ENCODE results near the gene RIOK3. TPM values are rescaled to one million over a fixed set of nuclear protein-coding genes. Genes with fewer than 3 reads are reported as not detected.

Gene RIOK3
- total and polyA plus RNA-seq, 2 of the 4 experiments (the other 2 are of a cell fraction): 21.5 to 38.9 TPM

GRCh38 chr18:23406271-23406787, 46.8 kb upstream of the RIOK3 start:
- no peaks in the 10 kb centered on the region for H3K9me3 ChIP-seq (ENCODE audit: control insufficient read depth, insufficient read depth, low read length)
- intact Hi-C loops (cut with micrococcal nuclease) (no loop called here), in situ Hi-C loops (cut with MboI; ENCODE audit: low sequenced_read_pairs) (no loop called here), dilution Hi-C loops (cut with HindIII; ENCODE audit: low sequenced_read_pairs, unreplicated experiment) (no loop called here)
- ATAC-seq (ENCODE audit: low read depth): peak; percentile 63; the same call in 1 of the 2 replicates
- no peak overlapping the region for H2AFZ ChIP-seq (replicated peaks; ENCODE audit: low read length, poor library complexity)
- peaks cover 5% of the 10 kb centered on the region for H3K9me1 ChIP-seq (ENCODE audit: insufficient read depth, low read length)
- no peak overlapping the region for H2BK5ac ChIP-seq (ENCODE audit: low read depth, low read length, poor library complexity, severe bottlenecking)
- H4K20me1 ChIP-seq (ENCODE audit: insufficient read depth, low read length): no peaks in the 10 kb centered on the region
- POLR2A ChIA-PET (ENCODE audit: unreplicated experiment): interaction anchor here (0.6 kb wide), 1 partner anchor 164 kb away, joined by 5 read pairs; no protein-coding TSS in a partner anchor
- no peak overlapping the region for H2AK9ac ChIP-seq (replicated peaks; ENCODE audit: low read depth, low read length, poor library complexity)
- no peak overlapping the region for H3K18ac ChIP-seq (ENCODE audit: low read depth, low read length)
- no peak overlapping the region for H4K5ac ChIP-seq (ENCODE audit: low read depth, low read length)
- no peak overlapping the region for H3K27ac ChIP-seq (ENCODE audit: insufficient read depth, low read length)
- no peak overlapping the region for H3K4me3 ChIP-seq (ENCODE audit: insufficient read depth, low read depth, low read length)
- CTCF ChIA-PET: no interaction called here
- no TSS peak for BruUV-seq (replicated peaks)
- TF ChIP-seq MAFK (IDR thresholded peaks at IDR 0.05; ENCODE audit: low read depth, low read length): no peak
- TF ChIP-seq RAD21 (IDR thresholded peaks at IDR 0.05; ENCODE audit: low read length): no peak
- TF ChIP-seq MAZ (IDR thresholded peaks at IDR 0.05; ENCODE audit: borderline replicate concordance, low read depth, low read length): no peak
- TF ChIP-seq CEBPB (IDR thresholded peaks at IDR 0.05; ENCODE audit: low read depth, low read length): no peak
- TF ChIP-seq NFE2L2 (IDR thresholded peaks at IDR 0.05; ENCODE audit: low read depth, low read length): no peak
- TF ChIP-seq SMC3 (IDR thresholded peaks at IDR 0.05; ENCODE audit: low read depth, low read length): no peak
- no peak for TF ChIP-seq CTCF (conservative IDR thresholded peaks at IDR 0.05; ENCODE audit: low read depth, low read length)
- TF ChIP-seq POLR2A (IDR thresholded peaks at IDR 0.05; ENCODE audit: low read depth, low read length): no peak
- no peak for TF ChIP-seq RFX5 (IDR thresholded peaks at IDR 0.05; ENCODE audit: low read depth, low read length)
- TF ChIP-seq MXI1 (IDR thresholded peaks at IDR 0.05; ENCODE audit: borderline replicate concordance, low read depth, low read length): no peak
- no peak for TF ChIP-seq USF2 (IDR thresholded peaks at IDR 0.05; ENCODE audit: low read depth, low read length)
- TF ChIP-seq BHLHE40 (IDR thresholded peaks at IDR 0.05; ENCODE audit: low read depth, low read length): no peak
- no peak for TF ChIP-seq RCOR1 (IDR thresholded peaks at IDR 0.05; ENCODE audit: insufficient replicate concordance, low read length)
- no peak for TF ChIP-seq ELK1 (IDR thresholded peaks at IDR 0.05; ENCODE audit: borderline replicate concordance, low read depth, low read length)
- no peak for TF ChIP-seq CHD1 (IDR thresholded peaks at IDR 0.05; ENCODE audit: low read depth, low read length)
- TF ChIP-seq FOS (IDR thresholded peaks at IDR 0.05; ENCODE audit: low read depth, low read length): no peak
- H3K27me3 ChIP-seq (ENCODE audit: control insufficient read depth, insufficient read depth, low read length): no peaks in the 10 kb centered on the region
- H4K8ac ChIP-seq (ENCODE audit: low read depth in 2 of 2, low read length in 2 of 2): no peak overlapping the region
- H3K23ac ChIP-seq (ENCODE audit: low read depth, low read length): no peak overlapping the region
- H3K9ac ChIP-seq (ENCODE audit: low read depth, low read length): no peak overlapping the region
- WGBS, 2 experiments (ENCODE audit: extremely low coverage in 2 of 2, insufficient read length in 1 of 2): no CpG with 5 or more reads among the region's 2 CpGs
- peaks cover 4 to 15% of the 10 kb centered on the region in 2 experiments; a peak in 3 of 4 replicates for H3K79me1 ChIP-seq (ENCODE audit: low read depth in 1 of 2, low read length in 2 of 2)
- DNase-seq: peak; percentile 40
- no peak overlapping the region for H2BK120ac ChIP-seq (ENCODE audit: low read depth, low read length)
- H2BK20ac ChIP-seq (ENCODE audit: low read depth, low read length): no peak overlapping the region
- H3K4ac ChIP-seq (ENCODE audit: low read depth, low read length): no peak overlapping the region
- H3K36me3 ChIP-seq (ENCODE audit: control insufficient read depth, insufficient read depth, low read length): no peaks in the 10 kb centered on the region
- no peak overlapping the region for H3K4me2 ChIP-seq (ENCODE audit: low read depth, low read length)
- no peak overlapping the region for H3K56ac ChIP-seq (ENCODE audit: extremely low read depth, insufficient read depth, low read length)
- peaks cover 6% of the 10 kb centered on the region for H3K4me1 ChIP-seq (ENCODE audit: control insufficient read depth, insufficient read depth, low read length)
- H2AK5ac ChIP-seq (ENCODE audit: low read depth, low read length): no peak overlapping the region
- H3K14ac ChIP-seq (replicated peaks; ENCODE audit: low read depth, low read length): 0 out of 2 replicates have a peak overlapping the region, but pooled peaks have one; percentile 1
- no peak overlapping the region for H2BK15ac ChIP-seq (ENCODE audit: low read depth, low read length)
- no peak overlapping the region for H4K91ac ChIP-seq (ENCODE audit: insufficient read depth, low read depth, low read length)
